HG03139 (cell line): Measurements from ENCODE around the gene GEN1.

ENCODE experiments used
- ATAC-seq: cut with Tn5 transposase; IDR thresholded peaks from one replicate; pipeline ENCODE4 v1.9.1; 2021; ENCODE audit not compliant: unreplicated experiment

GEN1 gene

GRCh38 chr2:17752246-17752645, 1.7 kb upstream of the GEN1 start:
- no peak for ATAC-seq

- ATAC-seq, result peak; percentile 40
Measured at GRCh38 chr2:17752892-17753802, 791 bp upstream of the GEN1 start.

- ATAC-seq, result no peak
Measured at GRCh38 chr2:17754773-17755425, 961 bp downstream of the GEN1 start.

- no peak for ATAC-seq
Measured at GRCh38 chr2:17756668-17757067, 2.7 kb downstream of the GEN1 start.

- no peak for ATAC-seq
Measured at GRCh38 chr2:17757321-17757720, 3.4 kb downstream of the GEN1 start.

GRCh38 chr2:17758118-17758517, 4.2 kb downstream of the GEN1 start:
- no peak for ATAC-seq

GRCh38 chr2:17759805-17760204, 5.9 kb downstream of the GEN1 start:
- ATAC-seq, result no peak

GRCh38 chr2:17762451-17762850, 8.5 kb downstream of the GEN1 start:
- ATAC-seq, result no peak

GRCh38 chr2:17763641-17764333, 9.8 kb downstream of the GEN1 start:
- ATAC-seq, result no peak

GRCh38 chr2:17765398-17765797, 11.5 kb downstream of the GEN1 start:
- no peak for ATAC-seq

GRCh38 chr2:17768894-17769293, 15.0 kb downstream of the GEN1 start:
- no peak for ATAC-seq

- ATAC-seq, result no peak
Measured at GRCh38 chr2:17771956-17772355, 18.0 kb downstream of the GEN1 start.

- no peak for ATAC-seq
Measured at GRCh38 chr2:17772532-17772931, 18.6 kb downstream of the GEN1 start.

GRCh38 chr2:17780546-17780945, 26.6 kb downstream of the GEN1 start:
- ATAC-seq, result no peak

- ATAC-seq, result no peak
Measured at GRCh38 chr2:17781482-17781881, 27.5 kb downstream of the GEN1 start.

- ATAC-seq, result no peak
Measured at GRCh38 chr2:17786727-17787126, 32.8 kb downstream of the GEN1 start.

GRCh38 chr2:17788773-17789172, 34.8 kb downstream of the GEN1 start:
- no peak for ATAC-seq

- no peak for ATAC-seq
Measured at GRCh38 chr2:17790536-17790935, 36.6 kb downstream of the GEN1 start.

- ATAC-seq, result no peak
Measured at GRCh38 chr2:17791121-17791816, 37.3 kb downstream of the GEN1 start.

- ATAC-seq, result no peak
Measured at GRCh38 chr2:17791817-17792130, 37.8 kb downstream of the GEN1 start.

GRCh38 chr2:17792515-17792914, 38.6 kb downstream of the GEN1 start:
- ATAC-seq, result peak; percentile 55
